GM23338 (cell line): Measurements from ENCODE around the gene MORC1. TPM values are rescaled to one million over a fixed set of nuclear protein-coding genes. Genes with fewer than 3 reads are reported as not detected.

Experiments used
- ATAC-seq: fragments of 200-7000 bp; cut with Tn5 transposase; 3 replicates; pipeline ENCODE4 v1.9.1; 2020
- DNase-seq: peaks from one replicate; pipeline ENCODE4 v3.0.0-alpha.2; 2015; ENCODE audit warnings: low spot score
- H2AFZ ChIP-seq: fragments of 200-600 bp; sonication (generic); 2 replicates; pipeline ENCODE4 v1.8.0; 2016; ENCODE audit warnings: antibody characterized with exemption, mild to moderate bottlenecking, moderate library complexity
- H3F3A ChIP-seq: fragments of 200-600 bp; sonication (generic); replicated peaks from 2 replicates; pipeline ENCODE4 v1.8.0; 2017; ENCODE audit warnings: antibody characterized with exemption, mixed run types, low read depth
- H3K27ac ChIP-seq: fragments of 200-600 bp; sonication (generic); 2 replicates; pipeline ENCODE4 v1.6.1; 2016; ENCODE audit warnings: low read depth
- H3K27me3 ChIP-seq: fragments of 200-600 bp; sonication (generic); 2 replicates; pipeline ENCODE4 v1.8.0; 2016; ENCODE audit warnings: mild to moderate bottlenecking, mixed run types, moderate library complexity; ENCODE audit not compliant: insufficient read depth
- H3K36me3 ChIP-seq: fragments of 200-600 bp; sonication (generic); 2 replicates; pipeline ENCODE4 v1.8.0; 2016; ENCODE audit warnings: mild to moderate bottlenecking; ENCODE audit not compliant: insufficient read depth
- H3K4me1 ChIP-seq: fragments of 200-600 bp; sonication (generic); 2 replicates; pipeline ENCODE4 v1.8.0; 2016; ENCODE audit warnings: mild to moderate bottlenecking, moderate library complexity; ENCODE audit not compliant: insufficient read depth
- H3K4me2 ChIP-seq: fragments of 200-600 bp; sonication (generic); 2 replicates; pipeline ENCODE4 v1.7.1; 2017; ENCODE audit warnings: mixed run types
- H3K4me3 ChIP-seq: fragments of 200-600 bp; sonication (generic); 2 replicates; pipeline ENCODE4 v1.6.1; 2016; ENCODE audit warnings: mixed run types
- H3K79me2 ChIP-seq: fragments of 200-600 bp; sonication (generic); replicated peaks from 2 replicates; pipeline ENCODE4 v1.8.0; 2017; ENCODE audit warnings: mild to moderate bottlenecking; ENCODE audit not compliant: insufficient read depth
- H3K9me2 ChIP-seq: fragments of 200-600 bp; sonication (generic); 2 replicates; pipeline ENCODE4 v1.8.0; 2017; ENCODE audit not compliant: insufficient read depth
- H4K20me1 ChIP-seq: fragments of 200-600 bp; sonication (generic); replicated peaks from 2 replicates; pipeline ENCODE4 v1.8.0; 2017; ENCODE audit warnings: mild to moderate bottlenecking; ENCODE audit not compliant: insufficient read depth
- H3K27ac Mint-ChIP-seq: 2 replicates; pipeline ENCODE4 v1.8.0; 2020; ENCODE audit warnings: inconsistent platforms, mild to moderate bottlenecking, moderate library complexity, mixed read lengths
- H3K27me3 Mint-ChIP-seq: 3 replicates; pipeline ENCODE4 v1.8.0; 2022; ENCODE audit warnings: low read depth, mild to moderate bottlenecking, moderate library complexity, mixed read lengths, inconsistent platforms; ENCODE audit not compliant: insufficient read depth, poor library complexity
- H3K36me3 Mint-ChIP-seq: 3 replicates; pipeline ENCODE4 v1.8.0; 2021; ENCODE audit warnings: low read depth, mild to moderate bottlenecking, inconsistent platforms, moderate library complexity, mixed read lengths
- H3K4me1 Mint-ChIP-seq: 3 replicates; pipeline ENCODE4 v1.8.0; 2020; ENCODE audit warnings: mild to moderate bottlenecking, inconsistent platforms, mixed read lengths
- H3K4me3 Mint-ChIP-seq: 3 replicates; pipeline ENCODE4 v1.8.0; 2021; ENCODE audit warnings: moderate library complexity, mild to moderate bottlenecking, inconsistent platforms, mixed read lengths
- H3K9me3 Mint-ChIP-seq: 3 replicates; pipeline ENCODE4 v1.8.0; 2020; ENCODE audit warnings: moderate library complexity, mild to moderate bottlenecking, inconsistent platforms, mixed read lengths
- EZH2phosphoT487 ChIP-seq: fragments of 200-600 bp; sonication (generic); IDR thresholded peaks from one replicate; pipeline ENCODE4 v1.8.1; 2018; ENCODE audit warnings: antibody characterized with exemption; ENCODE audit not compliant: unreplicated experiment
- JUNB ChIP-seq: IDR thresholded peaks from one replicate; pipeline ENCODE4 v1.6.1; 2016; ENCODE audit warnings: antibody characterized with exemption; ENCODE audit not compliant: unreplicated experiment
- NANOG ChIP-seq: IDR thresholded peaks from 2 replicates; pipeline ENCODE4 v1.6.1; 2016; ENCODE audit warnings: antibody characterized with exemption, borderline replicate concordance
- POLR2AphosphoS5 ChIP-seq: IDR thresholded peaks from 2 replicates; pipeline ENCODE4 v1.6.1; 2016; ENCODE audit warnings: antibody characterized with exemption, low read depth
- REST ChIP-seq: IDR thresholded peaks from one replicate; pipeline ENCODE4 v1.6.1; 2018; ENCODE audit warnings: antibody characterized with exemption; ENCODE audit not compliant: unreplicated experiment
- STAT1 ChIP-seq: IDR thresholded peaks from one replicate; pipeline ENCODE4 v1.6.1; 2016; ENCODE audit warnings: antibody characterized with exemption; ENCODE audit not compliant: unreplicated experiment
- ZNF114 ChIP-seq: fragments of 250-450 bp; sonication (Bioruptor Pico); IDR thresholded peaks from 2 replicates; pipeline ENCODE4 v1.5.0; 2020; ENCODE audit warnings: mild to moderate bottlenecking, moderate library complexity
- ZNF462 ChIP-seq: fragments of 250-450 bp; sonication (Bioruptor Pico); IDR thresholded peaks from 2 replicates; pipeline ENCODE4 v1.5.0; 2020; ENCODE audit warnings: mild to moderate bottlenecking, moderate library complexity
- polyA plus RNA-seq: library from polyadenylated mRNA; unstranded; fragments of >200 nt; fragmentation: Nextera tagmentation; extraction: Ambion mirVana; gene quantifications from 2 replicates; pipeline ENCODE4 v1.2.1, GENCODE V29; 2016
- total RNA-seq: library from RNA; depleted of rRNA; stranded (reverse); fragments of >200 nt; shearing (Covaris generic); gene quantifications from 2 replicates; pipeline ENCODE4 v1.2.3, GENCODE V29; 2014
- TF ChIP-seq, protein P1 (sequence below), 2 experiments: fragments of 200-600 bp in 1 of 2; sonication (generic) in 1 of 2; conservative IDR thresholded peaks; 2 replicates each; pipeline versions ENCODE4 v1.5.1 to v1.6.1; 2016 to 2017; ENCODE audit warnings: antibody characterized with exemption in 2 of 2, low read depth in 2 of 2, mild to moderate bottlenecking in 2 of 2, moderate library complexity in 1 of 2
- TF ChIP-seq, protein P2 (sequence below): IDR thresholded peaks from 2 replicates; pipeline ENCODE4 v1.6.1; 2016; ENCODE audit warnings: antibody characterized with exemption

Gene MORC1
- total and polyA plus RNA-seq, 2 experiments from 2014 or later = not detected

DNA sequence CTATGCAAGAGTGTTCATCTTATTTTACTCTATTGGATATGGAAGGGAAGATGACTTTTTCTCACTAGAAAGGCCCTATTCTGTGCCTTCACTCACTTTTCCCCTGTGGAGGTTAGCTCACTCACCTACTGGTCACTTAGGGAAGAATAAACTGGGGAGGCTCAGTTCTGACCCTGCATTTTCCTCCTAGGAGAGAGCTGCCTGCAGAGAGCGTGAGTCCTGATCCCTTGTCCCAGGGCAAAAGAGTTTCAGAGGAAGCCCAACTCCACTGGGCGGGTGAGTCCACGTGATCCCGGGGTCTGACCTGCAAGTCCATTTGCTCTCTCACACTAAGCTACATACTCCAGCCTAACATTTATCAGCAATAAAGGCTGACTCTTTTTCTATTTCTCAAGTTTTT, 8.4 kb downstream of the MORC1 start:
- Histone ChIP-seq H3F3A (no peaks in the 10 kb centered on the region), H3K9me2 (no peaks in the 10 kb centered on the region), H3K4me1 (no peaks in the 10 kb centered on the region), H4K20me1 (no peaks in the 10 kb centered on the region), H3K27me3 (no peaks in the 10 kb centered on the region), H3K79me2 (no peaks in the 10 kb centered on the region), H2AFZ (peak overlapping the region; percentile 77; the same call in 1 of the 2 replicates), H3K4me3 (no peak overlapping the region), H3K27ac (no peak overlapping the region; the same call in 1 of the 2 replicates), H3K36me3 (no peaks in the 10 kb centered on the region), H3K4me2 (no peak overlapping the region)
- Mint-ChIP-seq H3K27ac (no peak overlapping the region), H3K36me3 (no peaks in the 10 kb centered on the region), H3K4me3 (no peak overlapping the region), H3K4me1 (no peaks in the 10 kb centered on the region), H3K27me3 (no peaks in the 10 kb centered on the region), H3K9me3 (no peaks in the 10 kb centered on the region)
- ATAC-seq (peak; percentile 73), DNase-seq (peak; percentile 14)
- TF ChIP-seq NANOG = no peak
- TF ChIP-seq STAT1 = no peak
- no peak for TF ChIP-seq REST
- TF ChIP-seq POLR2AphosphoS5 = no peak
- TF ChIP-seq ZNF462 (CRISPR knock-in tag) = no peak
- no peak for TF ChIP-seq ZNF114 (CRISPR knock-in tag)
- TF ChIP-seq, protein P1, sequence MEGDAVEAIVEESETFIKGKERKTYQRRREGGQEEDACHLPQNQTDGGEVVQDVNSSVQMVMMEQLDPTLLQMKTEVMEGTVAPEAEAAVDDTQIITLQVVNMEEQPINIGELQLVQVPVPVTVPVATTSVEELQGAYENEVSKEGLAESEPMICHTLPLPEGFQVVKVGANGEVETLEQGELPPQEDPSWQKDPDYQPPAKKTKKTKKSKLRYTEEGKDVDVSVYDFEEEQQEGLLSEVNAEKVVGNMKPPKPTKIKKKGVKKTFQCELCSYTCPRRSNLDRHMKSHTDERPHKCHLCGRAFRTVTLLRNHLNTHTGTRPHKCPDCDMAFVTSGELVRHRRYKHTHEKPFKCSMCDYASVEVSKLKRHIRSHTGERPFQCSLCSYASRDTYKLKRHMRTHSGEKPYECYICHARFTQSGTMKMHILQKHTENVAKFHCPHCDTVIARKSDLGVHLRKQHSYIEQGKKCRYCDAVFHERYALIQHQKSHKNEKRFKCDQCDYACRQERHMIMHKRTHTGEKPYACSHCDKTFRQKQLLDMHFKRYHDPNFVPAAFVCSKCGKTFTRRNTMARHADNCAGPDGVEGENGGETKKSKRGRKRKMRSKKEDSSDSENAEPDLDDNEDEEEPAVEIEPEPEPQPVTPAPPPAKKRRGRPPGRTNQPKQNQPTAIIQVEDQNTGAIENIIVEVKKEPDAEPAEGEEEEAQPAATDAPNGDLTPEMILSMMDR (conservative IDR thresholded peaks at IDR 0.05; ENCODE audit: low read depth in 2 of 2) = no peak
- no peak for TF ChIP-seq JUNB
- TF ChIP-seq, protein P2, sequence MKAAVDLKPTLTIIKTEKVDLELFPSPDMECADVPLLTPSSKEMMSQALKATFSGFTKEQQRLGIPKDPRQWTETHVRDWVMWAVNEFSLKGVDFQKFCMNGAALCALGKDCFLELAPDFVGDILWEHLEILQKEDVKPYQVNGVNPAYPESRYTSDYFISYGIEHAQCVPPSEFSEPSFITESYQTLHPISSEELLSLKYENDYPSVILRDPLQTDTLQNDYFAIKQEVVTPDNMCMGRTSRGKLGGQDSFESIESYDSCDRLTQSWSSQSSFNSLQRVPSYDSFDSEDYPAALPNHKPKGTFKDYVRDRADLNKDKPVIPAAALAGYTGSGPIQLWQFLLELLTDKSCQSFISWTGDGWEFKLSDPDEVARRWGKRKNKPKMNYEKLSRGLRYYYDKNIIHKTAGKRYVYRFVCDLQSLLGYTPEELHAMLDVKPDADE = no peak
- no peak for TF ChIP-seq EZH2phosphoT487
